IPS-18c (cell line): ENCODE measurements around the gene THOC5.
"Not testable (repeated sequence)": the region's sequence is repeated elsewhere in the genome, so short reads cannot be mapped to it uniquely, and the experiment has no call there.

Experiments
- H3K4me3 ChIP-seq: 2 replicates; pipeline ENCODE4 v1.7.0; 2013; ENCODE audit warnings: low read depth, mild to moderate bottlenecking, low read length, moderate library complexity; ENCODE audit not compliant: insufficient read depth
- H3K9me3 ChIP-seq: one replicate; pipeline ENCODE4 v1.6.1; 2013; ENCODE audit warnings: mild to moderate bottlenecking, low read length, moderate library complexity; ENCODE audit not compliant: control insufficient read depth, insufficient read depth

The THOC5 gene

DNA sequence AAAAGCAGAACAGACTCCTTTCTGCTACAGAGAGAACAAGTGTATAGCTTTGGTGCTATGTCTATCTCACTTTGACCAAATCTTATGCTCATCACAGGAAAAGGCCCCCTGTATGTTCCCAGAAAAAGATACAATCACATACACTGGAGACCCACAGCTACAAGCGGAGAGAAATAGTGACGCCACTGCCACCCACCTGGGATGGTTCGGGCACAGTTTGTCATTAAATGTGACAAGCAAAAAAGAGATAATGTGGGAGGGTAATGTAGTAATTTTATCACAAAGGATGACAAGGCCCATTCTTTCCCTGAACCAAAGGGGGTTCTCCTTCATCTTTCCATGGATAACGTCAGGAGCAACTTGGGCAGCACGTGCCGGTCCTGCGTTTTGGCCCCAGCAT lies 32.0 kb downstream of the THOC5 start:
- H3K9me3 ChIP-seq = no peaks in the 10 kb centered on the region
- H3K4me3 ChIP-seq = no peak overlapping the region

DNA sequence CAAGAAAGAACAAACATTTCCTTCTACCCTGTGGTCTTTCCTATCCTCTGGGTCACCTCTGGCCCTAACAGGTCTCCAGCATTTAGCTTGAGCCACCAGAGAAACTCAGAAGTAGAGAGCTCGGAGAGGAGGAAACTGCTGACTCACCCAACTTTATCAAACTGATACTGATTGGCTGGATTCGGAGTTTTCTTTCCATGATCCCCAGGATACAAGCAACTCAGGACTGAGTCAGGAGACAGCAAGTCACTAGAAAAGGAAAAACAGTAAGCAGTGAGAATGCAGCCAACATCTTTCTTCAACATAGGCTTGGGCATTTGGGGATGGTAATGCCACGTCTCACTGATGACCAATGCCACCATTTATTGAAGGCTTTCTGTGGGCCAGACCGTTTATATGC lies 32.7 kb downstream of the THOC5 start:
- no peaks in the 10 kb centered on the region for H3K9me3 ChIP-seq
- no peak overlapping the region for H3K4me3 ChIP-seq

DNA sequence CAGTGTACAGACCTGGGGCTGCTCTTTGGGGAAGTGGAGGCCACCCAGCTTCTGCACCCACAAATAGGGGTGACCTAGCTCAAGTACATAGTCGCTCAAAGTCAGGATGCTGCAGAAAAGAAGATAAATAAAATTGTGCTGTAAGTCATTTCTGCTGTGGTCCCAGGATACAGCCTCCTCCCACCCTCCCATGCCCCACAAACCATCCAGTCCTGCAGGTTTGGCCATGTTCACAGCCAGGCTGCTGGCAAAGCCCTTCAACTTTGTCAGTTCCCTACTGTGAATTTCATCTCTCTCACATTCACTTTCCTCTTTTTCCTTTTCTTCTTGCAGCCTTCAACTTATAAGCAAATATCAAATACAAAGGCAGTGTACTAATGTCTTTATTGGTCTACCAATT lies 33.6 kb downstream of the THOC5 start:
- Histone ChIP-seq H3K4me3 (no peak overlapping the region), H3K9me3 (no peaks in the 10 kb centered on the region)

DNA sequence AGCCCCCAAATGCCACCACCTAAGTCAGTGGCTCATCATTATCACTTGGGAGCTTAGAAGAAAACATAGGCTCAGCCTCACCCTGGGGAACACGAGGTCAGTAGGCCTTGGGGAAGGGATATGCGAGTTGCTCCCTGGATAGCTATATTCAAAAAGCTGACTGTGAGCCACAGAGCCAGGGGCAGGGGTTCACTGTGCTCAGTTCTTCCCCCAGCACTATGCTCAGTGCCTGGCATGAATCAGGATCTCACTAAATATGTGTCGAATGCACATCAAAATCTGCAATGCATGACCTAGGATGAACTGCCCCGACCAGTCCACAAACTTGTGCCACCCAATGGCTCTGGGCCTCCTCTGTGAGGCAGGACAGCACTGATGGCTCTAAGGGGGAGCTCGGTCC lies 35.1 kb downstream of the THOC5 start:
- Histone ChIP-seq H3K4me3 (no peak overlapping the region), H3K9me3 (no peaks in the 10 kb centered on the region)

DNA sequence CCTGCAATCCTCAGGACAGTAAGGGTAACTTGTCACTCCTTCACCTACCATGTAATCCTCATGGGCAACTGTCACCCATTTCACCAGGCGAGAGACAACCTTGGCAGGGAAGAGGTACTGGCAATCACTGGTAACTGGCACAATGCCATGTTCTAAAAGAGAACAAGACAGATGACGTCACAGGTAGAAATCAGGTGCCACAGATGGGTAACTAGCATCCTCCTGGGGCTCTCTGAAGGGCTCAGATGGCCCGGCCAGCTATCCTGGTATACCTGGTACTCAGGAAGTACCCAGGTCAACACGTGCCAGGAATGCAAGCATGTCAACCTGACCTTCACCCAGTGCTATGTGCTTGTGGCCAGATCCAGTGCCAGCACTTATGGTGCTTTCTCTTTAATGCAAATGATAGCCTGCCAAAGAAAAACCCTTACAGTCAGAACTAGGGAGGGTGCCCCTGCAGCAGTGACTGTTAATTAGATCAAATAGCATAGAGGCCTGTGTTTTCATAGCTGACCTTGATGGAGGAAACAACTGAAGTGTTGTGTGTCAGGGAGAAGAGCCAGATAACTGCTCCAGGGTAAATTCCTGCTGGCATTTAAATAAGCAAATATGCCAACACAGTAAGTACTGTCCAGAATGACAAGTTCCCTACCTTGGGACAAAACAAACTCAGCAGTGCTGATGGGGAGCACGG lies 36.2 kb downstream of the THOC5 start:
- Histone ChIP-seq H3K9me3 (no peaks in the 10 kb centered on the region), H3K4me3 (no peak overlapping the region)

DNA sequence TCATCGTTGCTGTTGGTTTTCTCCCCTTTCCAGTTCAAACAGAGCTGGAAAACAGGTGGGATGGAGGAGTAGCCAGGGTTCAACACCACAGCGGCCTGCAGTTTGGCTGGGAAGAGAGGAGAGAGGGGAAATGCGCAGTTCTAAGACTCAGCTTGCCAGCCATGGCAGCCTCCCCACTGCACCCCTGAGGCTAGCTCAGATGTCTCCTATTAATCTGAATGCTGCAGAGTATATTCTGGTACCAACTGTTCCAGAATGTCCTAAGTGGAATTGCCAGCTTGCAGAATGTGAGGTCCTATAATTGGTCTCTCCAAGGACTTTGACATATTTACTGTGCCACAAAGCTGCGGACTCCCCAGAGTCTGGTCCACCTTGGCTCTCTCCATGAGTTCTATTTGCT lies 41.5 kb downstream of the THOC5 start:
- Histone ChIP-seq H3K4me3 (no peak overlapping the region), H3K9me3 (no peaks in the 10 kb centered on the region)

DNA sequence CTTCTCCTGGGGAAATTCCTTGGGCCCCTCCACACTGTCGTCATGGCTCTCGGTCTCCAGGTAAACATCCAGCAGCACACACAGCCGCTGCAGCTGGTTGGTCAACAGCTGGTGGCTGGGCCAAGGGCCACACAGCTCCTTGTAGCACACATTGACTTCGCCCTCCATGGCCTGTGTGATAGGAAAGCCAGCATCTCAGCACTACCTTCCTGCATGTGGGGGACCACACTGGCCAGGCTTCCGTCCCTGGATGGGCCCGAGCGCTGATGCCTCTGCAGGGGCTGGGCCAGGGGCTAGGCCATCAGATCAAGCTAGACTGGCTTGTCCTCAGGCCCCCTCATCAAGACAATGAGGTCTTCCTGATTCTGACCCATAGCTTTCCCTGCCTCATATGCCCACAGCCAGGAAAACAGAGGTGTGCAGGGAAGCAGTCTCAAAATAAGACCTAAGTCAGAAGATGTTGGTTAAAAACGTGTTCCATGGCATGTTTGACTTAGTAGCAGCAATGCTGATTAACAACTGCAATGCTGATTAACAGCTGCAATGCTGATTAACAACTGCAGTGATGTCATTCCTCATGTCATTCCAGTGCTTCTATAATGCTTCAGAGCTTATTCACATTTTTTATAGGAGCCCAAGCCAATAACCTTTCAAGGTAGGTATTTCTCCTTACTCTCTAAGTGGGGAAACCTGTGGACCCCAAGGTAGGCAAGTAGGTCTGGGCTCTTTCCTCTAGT lies 42.3 kb downstream of the THOC5 start:
- Histone ChIP-seq H3K4me3 (no peak overlapping the region), H3K9me3 (no peaks in the 10 kb centered on the region)

DNA sequence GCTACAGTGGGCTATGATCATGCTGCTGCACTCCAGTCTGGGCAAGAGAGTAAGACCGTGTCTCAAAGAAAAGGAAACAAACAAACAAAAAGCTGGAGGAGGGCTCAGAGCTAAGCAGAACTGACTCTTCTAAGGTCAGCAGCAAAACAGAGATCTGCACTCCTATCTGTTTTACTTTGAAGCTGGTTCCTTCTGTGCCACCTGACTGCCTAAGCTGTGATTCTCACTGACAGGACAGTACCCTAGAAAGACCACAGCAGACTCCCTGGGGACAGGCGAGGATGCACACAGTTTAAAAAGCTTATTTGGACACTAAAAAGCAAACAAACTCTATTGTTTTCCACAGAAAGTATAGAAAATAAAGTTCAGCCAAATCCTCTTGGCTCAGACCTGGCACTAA lies 43.0 kb downstream of the THOC5 start:
- H3K9me3 ChIP-seq = no peaks in the 10 kb centered on the region
- no peak overlapping the region for H3K4me3 ChIP-seq

DNA sequence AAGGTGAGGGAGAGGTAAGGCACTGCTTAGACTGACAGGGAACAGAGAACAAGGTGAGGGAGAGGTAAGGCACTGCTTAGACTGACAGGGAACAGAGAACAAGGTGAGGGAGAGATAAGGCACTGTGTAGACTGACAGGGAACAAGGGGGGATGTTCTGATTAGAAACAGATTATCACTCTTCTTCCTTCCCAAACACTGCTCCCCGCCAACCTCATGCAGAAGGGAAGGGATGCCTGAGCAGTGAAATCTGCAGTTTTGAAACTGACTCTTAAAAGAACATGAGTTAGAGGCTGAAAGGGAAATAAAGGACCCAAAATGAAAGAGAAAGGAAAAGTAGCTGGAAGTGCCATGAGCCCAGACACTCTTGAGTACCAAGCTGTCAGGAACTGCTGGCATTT lies 43.7 kb downstream of the THOC5 start:
- Histone ChIP-seq H3K4me3 (no peak overlapping the region), H3K9me3 (no peaks in the 10 kb centered on the region)

DNA sequence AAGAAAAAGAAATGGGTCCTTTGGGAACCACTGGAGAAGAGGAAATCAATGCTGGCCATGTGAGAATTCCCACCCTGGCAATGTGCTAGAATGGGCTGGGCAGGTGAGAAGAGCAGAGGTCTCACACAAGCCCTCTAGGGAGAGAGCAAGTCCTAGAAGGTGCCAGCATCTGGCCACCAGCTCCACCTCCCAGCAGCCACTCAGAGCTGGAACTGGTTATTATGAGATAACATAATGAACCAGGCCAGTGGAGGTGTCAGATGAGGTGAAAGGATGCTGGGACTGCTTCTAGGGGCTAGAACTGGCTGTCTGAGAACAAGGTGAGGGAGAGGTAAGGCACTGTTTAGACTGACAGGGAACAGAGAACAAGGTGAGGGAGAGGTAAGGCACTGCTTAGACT lies 44.3 kb downstream of the THOC5 start:
- H3K9me3 ChIP-seq = no peaks in the 10 kb centered on the region
- no peak overlapping the region for H3K4me3 ChIP-seq

DNA sequence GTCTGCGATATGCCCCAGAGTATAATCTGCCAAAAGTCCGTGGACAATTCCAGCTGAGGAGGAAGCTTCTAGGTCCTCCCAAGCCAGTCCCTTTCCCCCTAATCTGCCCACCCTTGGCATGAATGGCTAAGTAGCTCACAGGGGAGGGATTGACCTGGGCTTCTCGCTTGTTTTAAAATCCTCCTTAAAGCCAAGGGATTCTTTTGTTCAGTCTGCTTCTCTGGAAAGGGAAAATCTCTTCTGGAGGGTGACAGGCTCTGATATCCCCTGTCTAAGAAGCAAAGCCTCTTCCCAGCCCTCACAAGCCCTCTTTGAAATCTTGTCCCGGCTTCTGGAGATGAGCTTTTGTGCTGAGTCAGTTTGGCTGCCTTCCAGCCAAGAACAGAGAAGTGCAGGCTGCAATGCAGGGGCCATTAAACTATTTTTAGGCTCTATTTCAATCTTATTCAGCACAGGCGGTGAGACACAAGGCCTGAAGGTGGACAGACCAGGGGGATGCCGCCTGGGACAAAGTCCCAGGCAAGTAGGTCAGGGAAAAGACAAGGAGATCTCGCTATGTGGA lies 49.7 kb downstream of the THOC5 start:
- Histone ChIP-seq H3K4me3 (no peak overlapping the region), H3K9me3 (no peaks in the 10 kb centered on the region)

DNA sequence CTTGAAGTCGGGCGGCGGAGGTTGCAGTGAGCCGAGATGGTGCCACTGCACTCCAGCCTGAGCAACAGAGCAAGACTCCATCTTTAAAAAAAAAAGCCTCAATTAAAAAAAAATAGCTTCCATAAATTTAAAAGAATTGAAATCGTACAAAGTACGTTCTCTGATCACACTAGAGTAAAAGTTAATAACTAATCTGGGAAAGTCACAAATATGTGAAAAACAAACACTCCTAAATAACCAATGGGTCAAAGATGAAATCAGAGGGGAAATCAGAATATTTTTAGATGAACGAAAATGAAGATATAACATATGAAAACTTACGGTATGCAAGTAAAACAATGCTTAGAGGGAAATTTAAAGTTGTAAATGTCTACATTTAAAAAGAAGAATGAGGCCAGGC lies 53.7 kb downstream of the THOC5 start:
- Histone ChIP-seq H3K4me3 (no peak overlapping the region), H3K9me3 (no peaks in the 10 kb centered on the region)

DNA sequence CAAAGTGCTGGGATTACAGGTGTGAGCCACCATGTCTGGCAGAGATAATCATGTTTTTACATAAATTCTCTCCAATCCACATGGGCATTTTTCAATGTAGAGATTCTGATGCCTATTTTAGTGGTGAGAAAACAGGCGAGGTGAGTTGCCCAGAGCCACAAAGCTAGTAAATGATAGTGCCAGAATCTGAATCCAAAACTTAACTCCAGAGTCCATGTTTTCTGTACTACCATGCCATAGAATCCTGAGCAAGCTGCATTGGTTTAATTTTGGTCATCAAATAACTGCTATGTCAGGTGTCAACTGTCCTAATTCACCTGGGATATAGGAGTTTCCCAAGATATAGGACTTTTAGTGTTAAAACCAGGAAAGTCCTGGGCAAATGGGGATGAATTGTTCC lies 59.9 kb downstream of the THOC5 start:
- Histone ChIP-seq H3K4me3 (no peak overlapping the region), H3K9me3 (no peaks in the 10 kb centered on the region)

DNA sequence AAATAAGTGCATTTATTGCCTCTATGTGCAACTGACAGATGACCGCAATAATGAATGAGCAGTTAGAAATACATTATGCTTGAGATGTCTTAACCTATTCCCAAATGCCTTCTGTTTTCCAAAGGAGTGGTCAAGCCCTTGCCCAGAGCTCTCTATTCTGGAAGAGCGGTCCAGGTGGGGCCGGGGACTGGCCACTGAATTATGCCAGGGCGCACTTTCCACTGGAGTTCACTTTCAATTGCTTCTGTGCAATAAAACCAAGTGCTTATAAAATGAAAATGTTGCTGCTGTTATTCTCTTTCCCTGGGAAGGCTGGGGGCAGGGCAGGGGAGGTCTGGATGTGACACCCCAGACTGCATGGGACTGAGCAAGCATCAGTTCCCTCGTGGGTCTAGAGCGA lies 62.5 kb downstream of the THOC5 start:
- no peaks in the 10 kb centered on the region for H3K9me3 ChIP-seq
- no peak overlapping the region for H3K4me3 ChIP-seq

DNA sequence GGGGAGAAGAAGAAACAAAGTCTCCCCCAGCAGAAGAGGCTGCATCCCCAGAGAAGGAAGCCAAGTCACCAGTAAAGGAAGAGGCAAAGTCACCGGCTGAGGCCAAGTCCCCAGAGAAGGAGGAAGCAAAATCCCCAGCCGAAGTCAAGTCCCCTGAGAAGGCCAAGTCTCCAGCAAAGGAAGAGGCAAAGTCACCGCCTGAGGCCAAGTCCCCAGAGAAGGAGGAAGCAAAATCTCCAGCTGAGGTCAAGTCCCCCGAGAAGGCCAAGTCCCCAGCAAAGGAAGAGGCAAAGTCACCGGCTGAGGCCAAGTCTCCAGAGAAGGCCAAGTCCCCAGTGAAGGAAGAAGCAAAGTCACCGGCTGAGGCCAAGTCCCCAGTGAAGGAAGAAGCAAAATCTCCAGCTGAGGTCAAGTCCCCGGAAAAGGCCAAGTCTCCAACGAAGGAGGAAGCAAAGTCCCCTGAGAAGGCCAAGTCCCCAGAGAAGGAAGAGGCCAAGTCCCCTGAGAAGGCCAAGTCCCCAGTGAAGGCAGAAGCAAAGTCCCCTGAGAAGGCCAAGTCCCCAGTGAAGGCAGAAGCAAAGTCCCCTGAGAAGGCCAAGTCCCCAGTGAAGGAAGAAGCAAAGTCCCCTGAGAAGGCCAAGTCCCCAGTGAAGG lies 64.3 kb downstream of the THOC5 start:
- not testable (repeated sequence) for H3K4me3 ChIP-seq

DNA sequence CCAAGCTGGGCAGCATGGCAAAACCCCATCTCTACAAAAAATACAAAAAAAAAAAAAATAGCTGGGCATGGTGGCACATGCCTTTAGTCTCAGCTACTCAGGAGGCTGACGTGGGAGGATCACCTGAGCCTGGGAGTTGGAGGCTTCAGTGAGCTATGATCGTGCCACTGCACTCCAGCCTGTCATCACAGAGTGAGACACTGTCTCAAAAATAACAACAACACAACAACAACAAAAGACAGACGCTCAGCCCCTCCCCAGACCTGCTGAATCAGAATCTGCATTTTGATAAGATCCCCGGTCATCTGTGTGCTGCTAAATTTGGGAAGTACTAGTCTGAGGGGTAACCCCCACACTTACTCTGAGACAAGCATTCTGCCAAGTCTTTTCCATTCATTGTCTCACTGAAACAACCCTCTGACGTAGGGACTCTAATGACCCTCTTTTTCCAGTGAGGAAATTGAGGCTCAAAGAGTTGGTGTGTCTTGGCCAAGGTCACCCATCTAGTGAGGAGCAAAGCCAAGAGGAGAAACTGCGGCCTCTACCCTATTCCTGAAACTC lies 66.1 kb downstream of the THOC5 start:
- Histone ChIP-seq H3K4me3 (no peak overlapping the region), H3K9me3 (no peaks in the 10 kb centered on the region)

More for the DNA sequence above, 64.3 kb downstream of the THOC5 start:
- H3K9me3 ChIP-seq = not testable (repeated sequence)

DNA sequence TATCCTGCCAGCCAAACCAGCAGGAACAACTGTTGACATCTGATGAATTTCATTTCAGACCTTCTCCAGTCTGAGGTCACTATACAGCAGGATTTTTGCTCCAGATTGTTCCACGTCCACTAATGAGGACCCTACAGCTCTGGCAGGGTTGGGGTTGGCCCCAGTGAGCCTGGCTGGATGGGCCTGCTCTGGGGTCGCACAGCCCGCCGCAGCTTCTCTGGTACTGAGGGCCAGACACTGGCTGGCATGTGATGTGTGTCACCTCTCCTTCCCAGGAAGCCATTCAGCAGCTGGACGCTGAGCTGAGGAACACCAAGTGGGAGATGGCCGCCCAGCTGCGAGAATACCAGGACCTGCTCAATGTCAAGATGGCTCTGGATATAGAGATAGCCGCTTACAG lies 68.1 kb downstream of the THOC5 start:
- Histone ChIP-seq H3K9me3 (peaks cover 4% of the 10 kb centered on the region), H3K4me3 (no peak overlapping the region)

DNA sequence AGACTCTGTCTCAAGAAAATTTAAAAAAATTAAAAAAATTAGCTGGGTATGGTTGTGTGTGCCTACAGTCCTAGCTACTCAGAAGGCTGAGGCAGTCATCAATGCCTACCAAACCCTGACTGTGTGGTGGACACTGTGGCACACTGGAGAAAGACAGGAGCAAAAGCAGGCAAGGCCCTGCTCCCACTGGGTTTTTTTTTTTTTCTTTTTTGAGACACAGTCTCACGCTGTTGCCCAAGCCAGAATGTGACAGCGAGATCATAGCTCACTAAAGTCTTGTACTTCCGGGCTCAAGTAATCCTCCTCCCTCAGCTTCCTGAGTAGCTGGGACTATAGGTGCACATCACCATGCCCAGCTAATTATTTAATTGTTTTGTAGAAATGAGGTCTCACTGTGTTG lies 68.9 kb downstream of the THOC5 start:
- Histone ChIP-seq H3K9me3 (peaks cover 6% of the 10 kb centered on the region), H3K4me3 (no peak overlapping the region)
